Esophagus squamous epithelium (tissue), 5 donors: Measurements from ENCODE around the gene N4BP2L2. TPM values are rescaled to one million over a fixed set of nuclear protein-coding genes. Genes with fewer than 3 reads are reported as not detected.

Source experiments
- DNase-seq: peaks from one replicate; lab custom pipeline; 2025; lab: John Stamatoyannopoulos, UW
- H3K27ac ChIP-seq, 4 donors: fragments of 200-600 bp; sonication (generic); one replicate each; pipeline ENCODE4 v1.5.1; 2016 to 2019; ENCODE audit warnings: mild to moderate bottlenecking in 1 of 4
- H3K27me3 ChIP-seq, 4 donors: fragments of 200-600 bp; sonication (generic); 1 replicate in 3 of 4; 2 replicates in 1 of 4; pipeline versions ENCODE4 v1.5.1 to v1.6.0; 2017 to 2021; ENCODE audit warnings: antibody characterized with exemption in 1 of 4
- H3K36me3 ChIP-seq, 3 donors: fragments of 200-600 bp; sonication (generic); one replicate each; pipeline ENCODE4 v1.5.1; 2016 to 2019
- H3K4me1 ChIP-seq, 3 donors: fragments of 200-600 bp; sonication (generic); one replicate each; pipeline ENCODE4 v1.5.1; 2017 to 2019
- H3K4me3 ChIP-seq, 4 donors: fragments of 200-600 bp; sonication (generic); 1 replicate in 3 of 4; 2 replicates in 1 of 4; pipeline ENCODE4 v1.5.1; 2016 to 2019; ENCODE audit warnings: mild to moderate bottlenecking in 2 of 4, moderate library complexity in 1 of 4
- H3K9me3 ChIP-seq, 3 donors: fragments of 200-600 bp; sonication (generic); one replicate each; pipeline ENCODE4 v1.5.1; 2016 to 2019
- POLR2A ChIP-seq, 4 donors: fragments of 450-650 bp; IDR thresholded peaks; one replicate each; pipeline ENCODE4 v1.6.1; 2017; ENCODE audit warnings: antibody characterized with exemption in 4 of 4, mild to moderate bottlenecking in 4 of 4, moderate library complexity in 3 of 4
- WGBS, 2 donors: methylation state at CpG; one replicate each; pipeline ENCODE4 v1.1.5; 2018; 5-methylcytosine and 5-hydroxymethylcytosine counted together
- intact Hi-C: fragments of 100-400 bp; cut with DNase I; formaldehyde crosslinking; loops from one replicate; pipeline ENCODE4 v1.15.0; 2022
- small RNA-seq, 4 donors: library from RNA; depleted of rRNA; stranded (forward); fragments of <200 nt; gene quantifications; one replicate each; pipeline ENCODE3, GENCODE V24; 2016
- total RNA-seq, 4 donors: library from RNA; depleted of rRNA; stranded (reverse); fragments of >200 nt; gene quantifications; one replicate each; pipeline ENCODE4 v1.1.0, GENCODE V29; 2016
- TF ChIP-seq, protein P1 (sequence below), 6 experiments: fragments of 450-650 bp in 4 of 6; fragments of 200-600 bp in 2 of 6; sonication (generic) in 2 of 6; IDR thresholded peaks; one replicate each; pipeline ENCODE4 v1.5.1; 2016 to 2019; ENCODE audit warnings: antibody characterized with exemption in 6 of 6, mild to moderate bottlenecking in 4 of 6, moderate library complexity in 4 of 6
- donor health status: DM: yes; HTN: yes; CAD: no.

The N4BP2L2 gene
- total RNA-seq, 4 donors from 2014 or later, result 32.8 to 136 (median 50.3) TPM

DNA sequence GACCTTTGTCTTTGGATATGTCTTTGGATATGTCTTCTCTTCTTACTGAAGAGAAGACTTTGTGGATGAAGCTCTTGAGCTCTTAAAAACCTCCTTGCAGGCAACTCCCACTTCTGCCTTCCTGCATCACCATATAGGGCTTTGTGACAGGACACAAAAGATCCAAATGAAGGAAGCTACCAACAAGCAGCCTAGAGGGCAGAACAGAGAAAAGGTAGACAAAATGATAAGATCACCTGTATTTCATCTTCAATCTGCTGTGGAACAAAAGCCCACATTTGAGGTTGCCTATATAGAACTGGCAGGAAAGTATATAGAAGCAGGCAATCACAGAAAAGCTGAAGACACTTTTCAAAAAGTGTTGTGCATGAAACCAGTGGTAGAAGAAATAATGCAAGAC is 153.2 kb downstream of the N4BP2L2 start:
- H3K9me3 ChIP-seq, result no peaks in the 10 kb centered on the region
- H3K36me3 ChIP-seq, result no peaks in the 10 kb centered on the region
- H3K27me3 ChIP-seq, result no peaks in the 10 kb centered on the region
- intact Hi-C loops, result no loop called here
- H3K4me3 ChIP-seq, result no peak overlapping the region
- TF ChIP-seq, protein P1, sequence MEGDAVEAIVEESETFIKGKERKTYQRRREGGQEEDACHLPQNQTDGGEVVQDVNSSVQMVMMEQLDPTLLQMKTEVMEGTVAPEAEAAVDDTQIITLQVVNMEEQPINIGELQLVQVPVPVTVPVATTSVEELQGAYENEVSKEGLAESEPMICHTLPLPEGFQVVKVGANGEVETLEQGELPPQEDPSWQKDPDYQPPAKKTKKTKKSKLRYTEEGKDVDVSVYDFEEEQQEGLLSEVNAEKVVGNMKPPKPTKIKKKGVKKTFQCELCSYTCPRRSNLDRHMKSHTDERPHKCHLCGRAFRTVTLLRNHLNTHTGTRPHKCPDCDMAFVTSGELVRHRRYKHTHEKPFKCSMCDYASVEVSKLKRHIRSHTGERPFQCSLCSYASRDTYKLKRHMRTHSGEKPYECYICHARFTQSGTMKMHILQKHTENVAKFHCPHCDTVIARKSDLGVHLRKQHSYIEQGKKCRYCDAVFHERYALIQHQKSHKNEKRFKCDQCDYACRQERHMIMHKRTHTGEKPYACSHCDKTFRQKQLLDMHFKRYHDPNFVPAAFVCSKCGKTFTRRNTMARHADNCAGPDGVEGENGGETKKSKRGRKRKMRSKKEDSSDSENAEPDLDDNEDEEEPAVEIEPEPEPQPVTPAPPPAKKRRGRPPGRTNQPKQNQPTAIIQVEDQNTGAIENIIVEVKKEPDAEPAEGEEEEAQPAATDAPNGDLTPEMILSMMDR (IDR thresholded peaks at IDR 0.05), result no peak
- TF ChIP-seq POLR2A (IDR thresholded peaks at IDR 0.05), result no peak
- no peak overlapping the region for H3K27ac ChIP-seq
- DNase-seq, result no peak
- H3K4me1 ChIP-seq, result peaks cover 0 to 5% (median 2%) of the 10 kb centered on the region in 3 donors

DNA sequence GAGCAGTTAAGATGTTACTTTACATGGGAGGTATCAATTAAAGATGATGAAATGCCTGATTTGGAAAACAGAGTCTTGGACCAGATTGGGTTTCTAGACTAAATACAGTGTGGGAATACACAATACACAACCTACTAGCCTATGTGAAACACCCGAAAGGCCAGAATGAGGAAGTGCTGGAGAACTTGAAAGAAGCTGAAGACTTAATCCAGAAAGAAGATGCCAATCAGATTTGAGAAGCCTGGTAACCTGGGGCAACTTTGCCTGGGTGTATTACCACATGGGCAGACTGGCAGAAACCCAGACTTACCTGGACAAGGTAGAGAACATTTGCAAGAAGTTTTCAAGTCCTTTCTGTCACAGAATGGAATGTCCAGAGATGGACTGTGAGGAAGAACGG is 153.9 kb downstream of the N4BP2L2 start:
- Histone ChIP-seq H3K4me3 (no peak overlapping the region), H3K4me1 (no peaks in the 10 kb centered on the region), H3K9me3 (no peaks in the 10 kb centered on the region), H3K27me3 (no peaks in the 10 kb centered on the region), H3K27ac (no peak overlapping the region), H3K36me3 (no peaks in the 10 kb centered on the region)
- 57 to 86% methylated on average over 2 of the region's 2 CpGs for WGBS, 2 donors
- no peak for DNase-seq
- TF ChIP-seq, protein P1 (IDR thresholded peaks at IDR 0.05), result no peak
- no peak for TF ChIP-seq POLR2A (IDR thresholded peaks at IDR 0.05)
- intact Hi-C loops, result no loop called here

DNA sequence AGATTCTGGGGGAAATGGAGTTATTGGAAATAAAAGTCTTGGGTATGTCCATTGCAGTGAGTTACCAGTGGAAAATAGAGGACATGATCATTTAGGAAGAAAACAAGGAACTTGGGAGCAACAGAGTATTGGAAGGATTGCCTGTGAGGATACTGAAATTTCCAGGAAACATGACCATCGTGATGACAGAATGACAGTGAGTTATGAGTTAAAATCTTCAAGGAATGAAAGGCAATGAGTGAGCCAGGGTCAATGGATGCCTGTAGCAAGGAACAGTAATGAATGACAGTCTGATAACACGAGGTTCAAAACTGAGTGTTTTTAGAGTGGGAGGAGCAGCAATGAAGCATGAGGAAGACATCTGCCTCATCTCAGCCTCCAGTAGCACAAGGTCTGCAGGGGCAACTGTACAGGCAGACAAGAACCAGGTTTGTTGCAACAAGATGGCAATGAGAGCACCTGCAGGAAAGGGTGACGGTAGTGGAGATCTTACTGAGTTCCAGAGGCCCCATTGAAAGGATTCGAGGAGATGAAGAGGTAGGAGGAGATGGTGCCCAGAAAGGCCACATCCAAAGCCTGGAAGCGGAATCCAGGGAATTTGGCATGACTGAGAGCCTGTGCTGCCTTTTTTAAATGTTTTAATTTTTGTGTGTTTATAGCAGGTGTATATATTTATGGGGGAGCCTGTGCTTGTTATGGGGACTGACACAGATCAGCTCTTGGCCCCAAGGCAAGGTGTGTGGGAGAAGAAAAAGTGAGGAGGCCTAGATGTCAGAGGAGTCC is 154.6 kb downstream of the N4BP2L2 start:
- no peak overlapping the region for H3K4me3 ChIP-seq
- H3K36me3 ChIP-seq, result no peaks in the 10 kb centered on the region
- H3K27me3 ChIP-seq, result no peaks in the 10 kb centered on the region
- no peaks in the 10 kb centered on the region for H3K9me3 ChIP-seq
- H3K27ac ChIP-seq, result no peak overlapping the region
- TF ChIP-seq, protein P1 (IDR thresholded peaks at IDR 0.05), result no peak
- no peak for TF ChIP-seq POLR2A (IDR thresholded peaks at IDR 0.05)
- DNase-seq, result no peak
- H3K4me1 ChIP-seq, result no peaks in the 10 kb centered on the region
- WGBS, 2 donors, result 82 to 90% methylated on average over 5 of the region's 5 CpGs
- intact Hi-C loops, result no loop called here

Small RNAs within 50 kb of the gene (small RNA-seq; reads per million reads assigned to genes)
- 0 reads per million in 4 donors for gene RF00190

Other genes starting within 250 kb of the N4BP2L2 start
- not detected for gene ZAR1L, start 223.4 kb downstream of the N4BP2L2 start, total RNA-seq
- gene BRCA2, start 223.3 kb downstream of the N4BP2L2 start, total RNA-seq, result 1 to 10 TPM; 2.1 to 6.1 (median 4.1) TPM
- gene N4BP2L1, start 110.7 kb downstream of the N4BP2L2 start, total RNA-seq, result 10 to 100 TPM in 2 of 4 donors, 1 to 10 TPM in 2; 2.2 to 23.6 (median 10.6) TPM
- gene PDS5B, start 47.7 kb upstream of the N4BP2L2 start, total RNA-seq, result 10 to 100 TPM in 3 of 4 donors, 1 to 10 TPM in 1; 8.9 to 23.5 (median 15.1) TPM